ENCODE results near the gene FOXP2. TPM values are rescaled to one million over a fixed set of nuclear protein-coding genes. Genes with fewer than 3 reads are reported as not detected.

FOXP2 gene
- total RNA-seq, 1 donor: 5.8 TPM

DNA sequence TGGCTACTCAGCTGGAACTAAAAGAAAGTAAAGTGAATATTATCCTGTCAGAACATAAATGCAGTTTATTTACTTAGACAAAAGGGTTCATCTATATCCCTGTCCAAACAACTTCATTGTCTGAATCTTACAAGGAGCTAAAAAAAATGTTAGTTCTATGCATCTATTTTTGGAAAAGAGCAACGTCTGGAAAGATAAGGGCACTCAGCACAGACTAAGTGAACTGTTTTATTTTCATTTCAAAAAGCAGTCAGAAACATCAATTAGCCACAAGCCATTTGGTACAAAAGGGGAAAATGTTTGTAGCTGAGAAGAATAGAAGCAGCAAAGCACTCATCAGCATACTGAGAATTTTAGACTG is 245.5 kb downstream of the FOXP2 start:
- Histone ChIP-seq H3K9me3 (ENCODE audit: low read depth, low read length) (no peaks in the 10 kb centered on the region), H3K27me3 (ENCODE audit: insufficient read depth, low read length) (no peaks in the 10 kb centered on the region), H2AFZ (ENCODE audit: low read length) (no peak overlapping the region), H3K4me3 (ENCODE audit: insufficient read depth, low read length) (no peak overlapping the region), H3K4me2 (ENCODE audit: insufficient read depth, low read length) (no peak overlapping the region), H3K27ac (ENCODE audit: low read depth, low read length) (no peak overlapping the region), H3K79me2 (ENCODE audit: insufficient read depth, low read length) (no peaks in the 10 kb centered on the region), H3K36me3 (ENCODE audit: insufficient read depth, low read length) (no peaks in the 10 kb centered on the region), H4K20me1 (ENCODE audit: insufficient read depth, low read length) (no peaks in the 10 kb centered on the region), H3K4me1 (ENCODE audit: insufficient read depth, low read length) (no peaks in the 10 kb centered on the region)
- DNase-seq (ENCODE audit: insufficient read length, low spot score, missing footprints): no peak
- TF ChIP-seq, protein P1, sequence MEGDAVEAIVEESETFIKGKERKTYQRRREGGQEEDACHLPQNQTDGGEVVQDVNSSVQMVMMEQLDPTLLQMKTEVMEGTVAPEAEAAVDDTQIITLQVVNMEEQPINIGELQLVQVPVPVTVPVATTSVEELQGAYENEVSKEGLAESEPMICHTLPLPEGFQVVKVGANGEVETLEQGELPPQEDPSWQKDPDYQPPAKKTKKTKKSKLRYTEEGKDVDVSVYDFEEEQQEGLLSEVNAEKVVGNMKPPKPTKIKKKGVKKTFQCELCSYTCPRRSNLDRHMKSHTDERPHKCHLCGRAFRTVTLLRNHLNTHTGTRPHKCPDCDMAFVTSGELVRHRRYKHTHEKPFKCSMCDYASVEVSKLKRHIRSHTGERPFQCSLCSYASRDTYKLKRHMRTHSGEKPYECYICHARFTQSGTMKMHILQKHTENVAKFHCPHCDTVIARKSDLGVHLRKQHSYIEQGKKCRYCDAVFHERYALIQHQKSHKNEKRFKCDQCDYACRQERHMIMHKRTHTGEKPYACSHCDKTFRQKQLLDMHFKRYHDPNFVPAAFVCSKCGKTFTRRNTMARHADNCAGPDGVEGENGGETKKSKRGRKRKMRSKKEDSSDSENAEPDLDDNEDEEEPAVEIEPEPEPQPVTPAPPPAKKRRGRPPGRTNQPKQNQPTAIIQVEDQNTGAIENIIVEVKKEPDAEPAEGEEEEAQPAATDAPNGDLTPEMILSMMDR (IDR thresholded peaks at IDR 0.05; ENCODE audit: extremely low read depth, low read depth, low read length): no peak

DNA sequence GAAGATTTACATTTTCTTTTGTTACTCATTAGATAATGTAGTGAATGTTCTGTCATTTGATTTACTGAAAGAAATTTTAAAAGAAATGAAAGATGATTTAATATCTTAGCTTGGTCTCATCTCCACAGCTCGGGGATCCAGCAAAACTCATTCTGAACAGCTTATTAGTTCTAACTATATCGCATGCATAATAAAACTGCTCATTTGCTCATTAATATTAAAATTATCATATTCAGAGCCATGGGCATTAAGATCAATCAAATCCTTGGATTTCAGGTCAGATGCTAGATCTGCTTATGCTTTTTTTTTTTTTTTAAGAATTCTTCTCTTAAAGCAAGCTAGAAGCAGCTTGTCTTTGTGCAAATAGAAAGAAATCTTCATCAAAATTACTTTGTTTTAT is 246.1 kb downstream of the FOXP2 start:
- no peaks in the 10 kb centered on the region for H3K9me3 ChIP-seq (ENCODE audit: low read depth, low read length)
- no peak for DNase-seq (ENCODE audit: insufficient read length, low spot score, missing footprints)
- no peak overlapping the region for H3K4me3 ChIP-seq (ENCODE audit: insufficient read depth, low read length)
- H3K36me3 ChIP-seq (ENCODE audit: insufficient read depth, low read length): no peaks in the 10 kb centered on the region
- TF ChIP-seq, protein P1 (IDR thresholded peaks at IDR 0.05; ENCODE audit: extremely low read depth, low read depth, low read length): no peak
- no peak overlapping the region for H3K4me2 ChIP-seq (ENCODE audit: insufficient read depth, low read length)
- H3K4me1 ChIP-seq (ENCODE audit: insufficient read depth, low read length): no peaks in the 10 kb centered on the region
- H2AFZ ChIP-seq (ENCODE audit: low read length): no peak overlapping the region
- H4K20me1 ChIP-seq (ENCODE audit: insufficient read depth, low read length): no peaks in the 10 kb centered on the region
- H3K27me3 ChIP-seq (ENCODE audit: insufficient read depth, low read length): no peaks in the 10 kb centered on the region
- no peaks in the 10 kb centered on the region for H3K79me2 ChIP-seq (ENCODE audit: insufficient read depth, low read length)
- H3K27ac ChIP-seq (ENCODE audit: low read depth, low read length): no peak overlapping the region

DNA sequence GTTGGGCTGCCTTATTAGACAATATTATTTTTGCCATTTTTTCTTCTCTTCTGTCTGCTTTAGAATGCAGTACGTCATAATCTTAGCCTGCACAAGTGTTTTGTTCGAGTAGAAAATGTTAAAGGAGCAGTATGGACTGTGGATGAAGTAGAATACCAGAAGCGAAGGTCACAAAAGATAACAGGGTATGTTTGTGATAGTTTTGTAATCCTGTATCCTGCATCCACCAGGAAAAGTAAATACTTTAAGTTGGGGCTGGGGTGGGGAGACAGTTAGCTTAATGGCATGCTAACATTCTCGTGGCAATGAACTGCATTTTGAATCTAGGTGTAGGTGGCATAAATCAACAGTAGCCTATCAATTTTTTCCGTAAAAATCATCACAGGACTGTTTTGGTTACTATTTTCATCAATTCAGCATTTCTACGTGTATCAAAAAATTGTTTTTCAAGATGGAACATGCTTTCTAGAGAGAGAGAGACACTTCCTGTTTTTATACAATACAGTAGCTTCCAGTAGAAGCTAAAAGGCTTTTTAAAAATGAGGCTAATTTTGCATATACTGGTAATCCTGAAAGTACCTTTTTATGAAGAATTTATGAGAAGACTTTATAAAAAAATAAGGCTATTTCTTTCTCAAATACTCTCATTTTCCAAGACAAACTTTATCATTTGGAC is 247.5 kb downstream of the FOXP2 start:
- Histone ChIP-seq H3K4me1 (ENCODE audit: insufficient read depth, low read length) (no peaks in the 10 kb centered on the region), H3K27me3 (ENCODE audit: insufficient read depth, low read length) (no peaks in the 10 kb centered on the region), H2AFZ (ENCODE audit: low read length) (no peak overlapping the region), H3K9me3 (ENCODE audit: low read depth, low read length) (no peaks in the 10 kb centered on the region), H3K4me2 (ENCODE audit: insufficient read depth, low read length) (no peak overlapping the region), H3K36me3 (ENCODE audit: insufficient read depth, low read length) (no peaks in the 10 kb centered on the region), H4K20me1 (ENCODE audit: insufficient read depth, low read length) (no peaks in the 10 kb centered on the region), H3K4me3 (ENCODE audit: insufficient read depth, low read length) (no peak overlapping the region), H3K79me2 (ENCODE audit: insufficient read depth, low read length) (no peaks in the 10 kb centered on the region), H3K27ac (ENCODE audit: low read depth, low read length) (no peak overlapping the region)
- TF ChIP-seq, protein P1 (IDR thresholded peaks at IDR 0.05; ENCODE audit: extremely low read depth, low read depth, low read length): no peak
- no peak for DNase-seq (ENCODE audit: insufficient read length, low spot score, missing footprints)

DNA sequence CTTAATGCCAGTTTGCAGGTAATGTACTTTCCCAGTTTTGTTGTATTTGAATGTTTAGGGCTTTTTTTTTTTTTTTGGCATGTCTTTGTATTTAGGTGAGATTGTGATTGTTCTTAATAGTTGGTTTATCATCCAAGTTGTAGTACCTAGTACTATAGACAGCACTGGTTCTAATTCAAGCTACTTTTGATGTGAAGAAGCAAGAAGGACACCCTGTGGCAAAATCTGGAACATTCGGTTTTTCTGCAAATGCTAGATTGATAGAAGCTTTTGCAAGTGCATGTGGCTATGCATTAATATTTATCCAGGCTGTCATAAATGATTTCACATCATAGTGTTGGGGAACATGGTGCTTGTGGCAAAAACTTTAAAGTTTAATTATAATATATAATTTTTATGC is 248.9 kb downstream of the FOXP2 start:
- no peaks in the 10 kb centered on the region for H3K4me1 ChIP-seq (ENCODE audit: insufficient read depth, low read length)
- H3K4me3 ChIP-seq (ENCODE audit: insufficient read depth, low read length): no peak overlapping the region
- no peak overlapping the region for H2AFZ ChIP-seq (ENCODE audit: low read length)
- H4K20me1 ChIP-seq (ENCODE audit: insufficient read depth, low read length): no peaks in the 10 kb centered on the region
- H3K27me3 ChIP-seq (ENCODE audit: insufficient read depth, low read length): no peaks in the 10 kb centered on the region
- H3K79me2 ChIP-seq (ENCODE audit: insufficient read depth, low read length): no peaks in the 10 kb centered on the region
- H3K36me3 ChIP-seq (ENCODE audit: insufficient read depth, low read length): no peaks in the 10 kb centered on the region
- DNase-seq (ENCODE audit: insufficient read length, low spot score, missing footprints): no peak
- H3K27ac ChIP-seq (ENCODE audit: low read depth, low read length): no peak overlapping the region
- TF ChIP-seq, protein P1 (IDR thresholded peaks at IDR 0.05; ENCODE audit: extremely low read depth, low read depth, low read length): peak; percentile 32
- no peak overlapping the region for H3K4me2 ChIP-seq (ENCODE audit: insufficient read depth, low read length)
- H3K9me3 ChIP-seq (ENCODE audit: low read depth, low read length): no peaks in the 10 kb centered on the region
